Fibroblast of lung (primary cell): ENCODE data around the gene DUSP15.

Experiments used
- EZH2 ChIP-seq: IDR thresholded peaks from 2 replicates; pipeline ENCODE4 v1.5.1; 2012; ENCODE audit warnings: low read length, control low read depth, mild to moderate bottlenecking; ENCODE audit errors: missing control alignments
- TF ChIP-seq, protein P1 (sequence below), 2 donors: IDR thresholded peaks in 1 of 2; conservative IDR thresholded peaks in 1 of 2; 1 replicate in 1 of 2; 2 replicates in 1 of 2; pipeline ENCODE4 v1.5.1; 2011 to 2012; ENCODE audit warnings: low read length in 2 of 2, control low read depth in 1 of 2, inconsistent platforms in 1 of 2, low read depth in 1 of 2, mild to moderate bottlenecking in 1 of 2

DNA sequence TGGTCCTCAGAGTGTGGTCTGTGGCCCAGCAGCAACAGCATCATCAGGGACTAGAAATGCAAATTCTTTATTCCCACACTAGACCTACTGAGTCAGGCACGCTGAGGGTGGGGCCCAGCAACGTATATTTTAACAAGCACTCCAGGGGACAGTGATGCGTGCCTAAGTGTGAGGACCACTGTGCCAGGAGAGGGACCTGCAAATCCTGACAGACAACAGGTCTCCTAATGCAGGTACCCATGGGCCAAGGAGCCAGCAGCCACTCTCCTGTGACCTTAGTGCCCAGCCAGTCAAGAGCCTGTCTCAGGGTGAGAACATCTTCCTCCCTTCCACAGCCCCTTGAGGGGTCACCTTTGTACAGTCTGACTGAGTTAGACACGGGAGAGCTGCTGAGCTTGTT is 59.1 kb downstream of the DUSP15 start:
- TF ChIP-seq, protein P1, sequence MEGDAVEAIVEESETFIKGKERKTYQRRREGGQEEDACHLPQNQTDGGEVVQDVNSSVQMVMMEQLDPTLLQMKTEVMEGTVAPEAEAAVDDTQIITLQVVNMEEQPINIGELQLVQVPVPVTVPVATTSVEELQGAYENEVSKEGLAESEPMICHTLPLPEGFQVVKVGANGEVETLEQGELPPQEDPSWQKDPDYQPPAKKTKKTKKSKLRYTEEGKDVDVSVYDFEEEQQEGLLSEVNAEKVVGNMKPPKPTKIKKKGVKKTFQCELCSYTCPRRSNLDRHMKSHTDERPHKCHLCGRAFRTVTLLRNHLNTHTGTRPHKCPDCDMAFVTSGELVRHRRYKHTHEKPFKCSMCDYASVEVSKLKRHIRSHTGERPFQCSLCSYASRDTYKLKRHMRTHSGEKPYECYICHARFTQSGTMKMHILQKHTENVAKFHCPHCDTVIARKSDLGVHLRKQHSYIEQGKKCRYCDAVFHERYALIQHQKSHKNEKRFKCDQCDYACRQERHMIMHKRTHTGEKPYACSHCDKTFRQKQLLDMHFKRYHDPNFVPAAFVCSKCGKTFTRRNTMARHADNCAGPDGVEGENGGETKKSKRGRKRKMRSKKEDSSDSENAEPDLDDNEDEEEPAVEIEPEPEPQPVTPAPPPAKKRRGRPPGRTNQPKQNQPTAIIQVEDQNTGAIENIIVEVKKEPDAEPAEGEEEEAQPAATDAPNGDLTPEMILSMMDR (conservative IDR thresholded peaks at IDR 0.05 in 1 of 2, IDR thresholded peaks at IDR 0.05 in 1 of 2; ENCODE audit: low read depth in 1 of 2, low read length in 2 of 2): no peak
- TF ChIP-seq EZH2: no peak
